ENCODE results near the gene ISL2. TPM values are rescaled to one million over a fixed set of nuclear protein-coding genes. Genes with fewer than 3 reads are reported as not detected.

The ISL2 gene
- total RNA-seq, 1 experiment from 2014 or later, result 0.51 TPM

DNA sequence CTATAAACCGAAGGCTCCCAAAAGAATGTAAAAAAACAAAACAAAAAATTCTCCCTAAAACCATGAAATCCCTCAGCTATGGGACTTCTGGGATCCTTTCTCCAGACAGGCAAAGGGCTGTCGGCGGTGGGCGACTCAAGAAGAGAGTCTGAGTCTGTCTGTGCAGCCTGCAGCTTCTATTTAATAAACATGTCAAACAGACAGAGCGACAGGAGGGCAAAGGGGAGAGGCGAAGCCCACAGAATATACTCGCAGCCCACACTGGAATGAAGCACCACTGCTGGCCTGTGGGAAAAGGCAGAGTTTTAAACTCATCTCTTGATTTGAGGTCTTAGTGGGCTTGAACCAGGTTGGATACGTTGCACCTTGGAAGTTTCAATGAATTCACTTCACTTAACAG lies 40.2 kb downstream of the ISL2 start:
- TF ChIP-seq, protein P1, sequence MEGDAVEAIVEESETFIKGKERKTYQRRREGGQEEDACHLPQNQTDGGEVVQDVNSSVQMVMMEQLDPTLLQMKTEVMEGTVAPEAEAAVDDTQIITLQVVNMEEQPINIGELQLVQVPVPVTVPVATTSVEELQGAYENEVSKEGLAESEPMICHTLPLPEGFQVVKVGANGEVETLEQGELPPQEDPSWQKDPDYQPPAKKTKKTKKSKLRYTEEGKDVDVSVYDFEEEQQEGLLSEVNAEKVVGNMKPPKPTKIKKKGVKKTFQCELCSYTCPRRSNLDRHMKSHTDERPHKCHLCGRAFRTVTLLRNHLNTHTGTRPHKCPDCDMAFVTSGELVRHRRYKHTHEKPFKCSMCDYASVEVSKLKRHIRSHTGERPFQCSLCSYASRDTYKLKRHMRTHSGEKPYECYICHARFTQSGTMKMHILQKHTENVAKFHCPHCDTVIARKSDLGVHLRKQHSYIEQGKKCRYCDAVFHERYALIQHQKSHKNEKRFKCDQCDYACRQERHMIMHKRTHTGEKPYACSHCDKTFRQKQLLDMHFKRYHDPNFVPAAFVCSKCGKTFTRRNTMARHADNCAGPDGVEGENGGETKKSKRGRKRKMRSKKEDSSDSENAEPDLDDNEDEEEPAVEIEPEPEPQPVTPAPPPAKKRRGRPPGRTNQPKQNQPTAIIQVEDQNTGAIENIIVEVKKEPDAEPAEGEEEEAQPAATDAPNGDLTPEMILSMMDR (IDR thresholded peaks at IDR 0.05), result no peak
- TF ChIP-seq TCF7L2 (IDR thresholded peaks at IDR 0.05; ENCODE audit: low read depth, low read length) (no peak), POLR2AphosphoS5 (IDR thresholded peaks at IDR 0.05; ENCODE audit: low read depth, low read length) (no peak), SIN3A (IDR thresholded peaks at IDR 0.05; ENCODE audit: borderline replicate concordance, insufficient read depth, low read depth, low read length) (no peak)
- TF ChIP-seq, protein P2, sequence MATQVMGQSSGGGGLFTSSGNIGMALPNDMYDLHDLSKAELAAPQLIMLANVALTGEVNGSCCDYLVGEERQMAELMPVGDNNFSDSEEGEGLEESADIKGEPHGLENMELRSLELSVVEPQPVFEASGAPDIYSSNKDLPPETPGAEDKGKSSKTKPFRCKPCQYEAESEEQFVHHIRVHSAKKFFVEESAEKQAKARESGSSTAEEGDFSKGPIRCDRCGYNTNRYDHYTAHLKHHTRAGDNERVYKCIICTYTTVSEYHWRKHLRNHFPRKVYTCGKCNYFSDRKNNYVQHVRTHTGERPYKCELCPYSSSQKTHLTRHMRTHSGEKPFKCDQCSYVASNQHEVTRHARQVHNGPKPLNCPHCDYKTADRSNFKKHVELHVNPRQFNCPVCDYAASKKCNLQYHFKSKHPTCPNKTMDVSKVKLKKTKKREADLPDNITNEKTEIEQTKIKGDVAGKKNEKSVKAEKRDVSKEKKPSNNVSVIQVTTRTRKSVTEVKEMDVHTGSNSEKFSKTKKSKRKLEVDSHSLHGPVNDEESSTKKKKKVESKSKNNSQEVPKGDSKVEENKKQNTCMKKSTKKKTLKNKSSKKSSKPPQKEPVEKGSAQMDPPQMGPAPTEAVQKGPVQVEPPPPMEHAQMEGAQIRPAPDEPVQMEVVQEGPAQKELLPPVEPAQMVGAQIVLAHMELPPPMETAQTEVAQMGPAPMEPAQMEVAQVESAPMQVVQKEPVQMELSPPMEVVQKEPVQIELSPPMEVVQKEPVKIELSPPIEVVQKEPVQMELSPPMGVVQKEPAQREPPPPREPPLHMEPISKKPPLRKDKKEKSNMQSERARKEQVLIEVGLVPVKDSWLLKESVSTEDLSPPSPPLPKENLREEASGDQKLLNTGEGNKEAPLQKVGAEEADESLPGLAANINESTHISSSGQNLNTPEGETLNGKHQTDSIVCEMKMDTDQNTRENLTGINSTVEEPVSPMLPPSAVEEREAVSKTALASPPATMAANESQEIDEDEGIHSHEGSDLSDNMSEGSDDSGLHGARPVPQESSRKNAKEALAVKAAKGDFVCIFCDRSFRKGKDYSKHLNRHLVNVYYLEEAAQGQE (IDR thresholded peaks at IDR 0.05; ENCODE audit: insufficient read depth in 1 of 2, low read depth in 2 of 2, low read length in 1 of 2), result no peak
- Histone ChIP-seq H3K36me3 (ENCODE audit: control insufficient read depth, insufficient read depth, low read length) (no peaks in the 10 kb centered on the region; the same call in 1 of the 2 replicates), H3K9me3 (ENCODE audit: control insufficient read depth, insufficient read depth, low read depth, low read length) (no peaks in the 10 kb centered on the region), H3K4me1 (ENCODE audit: control insufficient read depth, insufficient read depth, low read length) (no peaks in the 10 kb centered on the region), H3K27me3 (ENCODE audit: control insufficient read depth, insufficient read depth, low read length) (no peaks in the 10 kb centered on the region), H3K4me3 (ENCODE audit: low read depth in 2 of 2, low read length in 2 of 2) (no peak overlapping the region), H3K27ac (ENCODE audit: low read length) (no peak overlapping the region)
- ATAC-seq (no peak), DNase-seq (ENCODE audit: low read depth, low spot score) (no peak)
- intact Hi-C loops (cut with micrococcal nuclease; ENCODE audit: unreplicated experiment) (no loop called here), in situ Hi-C loops (cut with HindIII; ENCODE audit: low pct_unique_long_range_greater_than_20kb, low sequenced_read_pairs) (no loop called here)
- CTCF ChIA-PET, result no interaction called here
- POLR2A ChIA-PET, result no interaction called here
- no TSS peak for BruUV-seq (replicated peaks)

DNA sequence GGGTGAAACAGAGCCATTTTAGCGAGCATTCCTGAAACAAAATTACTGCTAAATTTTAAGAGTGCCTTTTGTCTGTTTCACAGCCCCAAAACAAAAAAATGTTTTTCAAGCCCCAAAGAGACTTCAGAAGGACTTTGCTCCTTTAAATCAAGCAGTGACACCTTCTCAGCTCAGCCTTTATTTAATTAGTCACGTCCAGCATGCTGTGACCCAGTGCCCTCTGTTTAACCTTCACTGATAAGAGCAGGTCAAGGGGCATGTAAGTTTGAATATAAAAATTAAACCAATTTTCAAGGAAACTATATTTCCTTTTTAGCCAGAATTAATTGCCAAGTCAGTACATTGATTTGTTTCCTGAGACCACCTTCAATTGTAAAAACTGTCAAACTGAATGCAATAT lies 40.6 kb downstream of the ISL2 start:
- in situ Hi-C loops (cut with HindIII; ENCODE audit: low pct_unique_long_range_greater_than_20kb, low sequenced_read_pairs), result no loop called here
- CTCF ChIA-PET, result no interaction called here
- Histone ChIP-seq H3K4me3 (ENCODE audit: low read depth in 2 of 2, low read length in 2 of 2) (no peak overlapping the region), H3K9me3 (ENCODE audit: control insufficient read depth, insufficient read depth, low read depth, low read length) (no peaks in the 10 kb centered on the region), H3K27ac (ENCODE audit: low read length) (no peak overlapping the region), H3K36me3 (ENCODE audit: control insufficient read depth, insufficient read depth, low read length) (no peaks in the 10 kb centered on the region; the same call in 1 of the 2 replicates), H3K4me1 (ENCODE audit: control insufficient read depth, insufficient read depth, low read length) (no peaks in the 10 kb centered on the region), H3K27me3 (ENCODE audit: control insufficient read depth, insufficient read depth, low read length) (no peaks in the 10 kb centered on the region)
- DNase-seq (ENCODE audit: low read depth, low spot score), result no peak
- BruUV-seq (replicated peaks), result no TSS peak
- POLR2A ChIA-PET, result no interaction called here
- TF ChIP-seq POLR2AphosphoS5 (IDR thresholded peaks at IDR 0.05; ENCODE audit: low read depth, low read length), result no peak
- TF ChIP-seq, protein P1 (IDR thresholded peaks at IDR 0.05), result no peak
- no peak for TF ChIP-seq SIN3A (IDR thresholded peaks at IDR 0.05; ENCODE audit: borderline replicate concordance, insufficient read depth, low read depth, low read length)
- TF ChIP-seq, protein P2 (IDR thresholded peaks at IDR 0.05; ENCODE audit: insufficient read depth in 1 of 2, low read depth in 2 of 2, low read length in 1 of 2), result no peak
- TF ChIP-seq TCF7L2 (IDR thresholded peaks at IDR 0.05; ENCODE audit: low read depth, low read length), result no peak
- intact Hi-C loops (cut with micrococcal nuclease; ENCODE audit: unreplicated experiment), result no loop called here
- no peak for ATAC-seq

All from Panc1 (cell line).